Chondrocyte (in vitro differentiated cells): ENCODE results near the gene NEK4. TPM values are rescaled to one million over a fixed set of nuclear protein-coding genes. Genes with fewer than 3 reads are reported as not detected.

Experiments
- DNase-seq: peaks from one replicate; pipeline ENCODE4 v3.0.0; 2021; ENCODE audit warnings: mixed read lengths, low spot score
- H3K27ac Mint-ChIP-seq: one replicate; pipeline ENCODE4 v1.8.0; 2021; ENCODE audit warnings: mild to moderate bottlenecking, moderate library complexity, mixed read lengths; ENCODE audit not compliant: unreplicated experiment
- H3K27me3 Mint-ChIP-seq: 2 replicates; pipeline ENCODE4 v1.8.0; 2021; ENCODE audit warnings: low read depth, mixed read lengths
- H3K36me3 Mint-ChIP-seq: 2 replicates; pipeline ENCODE4 v1.8.0; 2021; ENCODE audit warnings: low read depth, mixed read lengths
- H3K4me1 Mint-ChIP-seq: 2 replicates; pipeline ENCODE4 v1.8.0; 2021; ENCODE audit warnings: low read depth, mild to moderate bottlenecking, mixed read lengths
- H3K4me3 Mint-ChIP-seq: one replicate; pipeline ENCODE4 v1.8.0; 2021; ENCODE audit warnings: mild to moderate bottlenecking, moderate library complexity, mixed read lengths; ENCODE audit not compliant: unreplicated experiment
- H3K9me3 Mint-ChIP-seq: 2 replicates; pipeline ENCODE4 v1.8.0; 2021; ENCODE audit warnings: low read depth, mixed read lengths
- total RNA-seq: library from RNA; stranded (reverse); gene quantifications from 3 replicates; pipeline ENCODE4 v1.2.1, GENCODE V29; 2021
- TF ChIP-seq, protein P1 (sequence below): fragments of 200-600 bp; sonication (generic); IDR thresholded peaks from 2 replicates; pipeline ENCODE4 v1.5.0; 2021; ENCODE audit warnings: antibody characterized with exemption, mild to moderate bottlenecking, moderate library complexity

The NEK4 gene
- total RNA-seq, 1 donor from 2014 or later: 11.6 TPM

DNA sequence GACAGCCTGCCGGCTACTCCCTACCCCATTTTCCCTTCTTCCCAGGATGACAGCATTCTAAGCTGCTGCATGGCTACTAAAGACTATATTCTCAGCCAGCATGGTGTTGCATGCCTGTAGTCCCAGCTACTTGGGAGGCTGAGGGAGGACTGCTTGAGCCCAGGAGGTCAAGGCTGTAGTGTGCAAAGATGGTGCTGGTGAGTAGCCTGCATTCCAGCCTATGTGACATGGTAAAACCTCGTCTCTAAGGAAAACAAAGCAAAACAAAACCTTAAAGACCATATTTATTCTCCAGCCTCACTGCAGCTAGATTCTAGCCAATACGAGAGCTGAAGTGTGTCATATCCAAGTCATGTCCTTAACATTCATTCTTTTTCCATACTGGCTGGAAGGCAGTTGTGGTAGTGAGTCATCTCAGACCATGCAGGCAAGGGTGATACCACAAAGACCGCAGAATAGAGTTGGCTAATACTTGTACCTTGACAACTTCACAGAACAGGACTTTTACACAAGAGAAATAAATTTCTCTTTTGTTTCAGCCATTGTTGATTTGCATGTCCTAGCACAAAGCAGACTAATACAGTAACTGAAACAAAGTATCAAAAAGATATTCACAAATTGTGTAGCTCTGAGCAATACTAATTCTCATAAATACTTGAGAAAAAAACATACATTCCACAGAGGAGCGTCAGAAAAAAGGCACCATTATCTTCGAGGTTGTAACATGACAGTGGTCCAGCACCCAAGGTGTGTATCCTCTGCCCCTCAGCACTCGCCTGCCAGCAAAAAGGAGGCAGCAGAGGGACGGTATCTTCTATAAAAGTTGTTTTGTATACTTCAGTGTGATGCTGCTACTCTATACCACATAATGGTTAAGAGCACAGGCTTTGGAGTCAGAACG lies 99.9 kb downstream of the NEK4 start:
- H3K4me1 Mint-ChIP-seq: peaks cover 34% of the 10 kb centered on the region
- peaks cover 14% of the 10 kb centered on the region for H3K36me3 Mint-ChIP-seq
- no peak for DNase-seq
- H3K27me3 Mint-ChIP-seq: no peaks in the 10 kb centered on the region
- peak overlapping the region; percentile 64 for H3K4me3 Mint-ChIP-seq
- TF ChIP-seq, protein P1, sequence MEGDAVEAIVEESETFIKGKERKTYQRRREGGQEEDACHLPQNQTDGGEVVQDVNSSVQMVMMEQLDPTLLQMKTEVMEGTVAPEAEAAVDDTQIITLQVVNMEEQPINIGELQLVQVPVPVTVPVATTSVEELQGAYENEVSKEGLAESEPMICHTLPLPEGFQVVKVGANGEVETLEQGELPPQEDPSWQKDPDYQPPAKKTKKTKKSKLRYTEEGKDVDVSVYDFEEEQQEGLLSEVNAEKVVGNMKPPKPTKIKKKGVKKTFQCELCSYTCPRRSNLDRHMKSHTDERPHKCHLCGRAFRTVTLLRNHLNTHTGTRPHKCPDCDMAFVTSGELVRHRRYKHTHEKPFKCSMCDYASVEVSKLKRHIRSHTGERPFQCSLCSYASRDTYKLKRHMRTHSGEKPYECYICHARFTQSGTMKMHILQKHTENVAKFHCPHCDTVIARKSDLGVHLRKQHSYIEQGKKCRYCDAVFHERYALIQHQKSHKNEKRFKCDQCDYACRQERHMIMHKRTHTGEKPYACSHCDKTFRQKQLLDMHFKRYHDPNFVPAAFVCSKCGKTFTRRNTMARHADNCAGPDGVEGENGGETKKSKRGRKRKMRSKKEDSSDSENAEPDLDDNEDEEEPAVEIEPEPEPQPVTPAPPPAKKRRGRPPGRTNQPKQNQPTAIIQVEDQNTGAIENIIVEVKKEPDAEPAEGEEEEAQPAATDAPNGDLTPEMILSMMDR: peak; percentile 13
- H3K27ac Mint-ChIP-seq: peak overlapping the region; percentile 98
- no peaks in the 10 kb centered on the region for H3K9me3 Mint-ChIP-seq

- Mint-ChIP-seq H3K4me3 (no peak overlapping the region), H3K36me3 (peaks cover 24% of the 10 kb centered on the region), H3K27ac (no peak overlapping the region), H3K4me1 (peaks cover 3% of the 10 kb centered on the region), H3K9me3 (no peaks in the 10 kb centered on the region), H3K27me3 (no peaks in the 10 kb centered on the region)
- no peak for DNase-seq
- TF ChIP-seq, protein P1: no peak
Measured at GRCh38 chr3:52663098-52663497, 107.6 kb downstream of the NEK4 start.

DNA sequence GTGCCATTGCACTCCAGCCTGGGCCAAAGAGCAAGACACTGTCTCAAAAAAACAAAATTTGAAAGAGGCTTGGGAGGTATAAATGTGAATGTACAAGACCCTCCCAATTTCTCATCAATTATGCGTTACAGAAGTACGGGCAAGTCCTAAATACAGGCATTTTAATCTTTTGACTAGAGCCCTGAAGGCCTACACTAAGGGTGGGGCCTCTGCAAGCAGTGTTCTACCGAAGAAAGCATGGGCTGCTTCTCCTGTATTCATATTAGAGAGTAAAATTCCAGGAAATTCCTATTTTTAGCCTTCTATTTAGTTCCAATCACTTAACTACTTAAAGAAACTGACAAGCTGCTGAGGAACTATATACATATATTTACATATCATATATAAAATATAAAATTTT lies 110.7 kb downstream of the NEK4 start:
- Mint-ChIP-seq H3K36me3 (peaks cover 36% of the 10 kb centered on the region), H3K4me3 (no peak overlapping the region), H3K4me1 (peaks cover 3% of the 10 kb centered on the region), H3K27me3 (no peaks in the 10 kb centered on the region), H3K27ac (no peak overlapping the region), H3K9me3 (no peaks in the 10 kb centered on the region)
- no peak for DNase-seq
- TF ChIP-seq, protein P1: no peak

Other genes starting within 250 kb of the NEK4 start
- gene NT5DC2, start 237.1 kb downstream of the NEK4 start, total RNA-seq: 283 to 309 TPM (median 298 TPM) in 3 replicates
- gene UQCC5, start 234.3 kb downstream of the NEK4 start, total RNA-seq: 13.7 to 30.4 TPM (median 16.9 TPM) in 3 replicates
- gene PBRM1, start 85.0 kb downstream of the NEK4 start, total RNA-seq: 66.1 to 76.0 TPM (median 69.0 TPM) in 3 replicates
- gene GNL3, start 84.9 kb downstream of the NEK4 start, total RNA-seq: 61.5 to 91.9 TPM (median 66.4 TPM) in 3 replicates
- gene GLT8D1, start 65.1 kb downstream of the NEK4 start, total RNA-seq: 90.7 to 124 TPM (median 91.2 TPM) in 3 replicates
- gene SPCS1, start 64.8 kb downstream of the NEK4 start, total RNA-seq: 106 to 135 TPM (median 110 TPM) in 3 replicates
- gene ITIH1, start 6.7 kb upstream of the NEK4 start, total RNA-seq: not detected in 3 replicates
- 3.5 to 17.8 TPM (median 16.9 TPM) in 3 replicates for gene ITIH3, start 23.9 kb upstream of the NEK4 start, total RNA-seq
- gene ITIH4, start 59.7 kb upstream of the NEK4 start, total RNA-seq: 5.2 to 8.3 TPM (median 6.3 TPM) in 3 replicates
- 1.4 to 9.2 TPM (median 6.9 TPM) in 3 replicates for gene MUSTN1, start 64.1 kb upstream of the NEK4 start, total RNA-seq
- 18.7 to 19.0 TPM (median 18.9 TPM) in 3 replicates for gene STIMATE, start 126.6 kb upstream of the NEK4 start, total RNA-seq